ENCODE measurements around the gene TRIM49D2. TPM values are rescaled to one million over a fixed set of nuclear protein-coding genes. Genes with fewer than 3 reads are reported as not detected.
"Not testable (repeated sequence)": the region's sequence is repeated elsewhere in the genome, so short reads cannot be mapped to it uniquely, and the experiment has no call there.

The TRIM49D2 gene
- not detected in 2 replicates for total RNA-seq
- polyA plus RNA-seq (2012): not detected

GRCh38 chr11:89923764-89924163 lies at the start of gene TRIM49D2:
TSS of gene TRIM49D2 (plus strand) at chr11:89924064. CDS start at chr11:89926762, 2,698 bp downstream.
- not testable (repeated sequence) for DNase-seq (ENCODE audit: low read depth)

- DNase-seq (ENCODE audit: low read depth): not testable (repeated sequence)
Observed at GRCh38 chr11:89877511-89877910, 46.4 kb upstream of the TRIM49D2 start.

GRCh38 chr11:89893245-89893644 lies 30.6 kb upstream of the TRIM49D2 start:
- not testable (repeated sequence) for DNase-seq (ENCODE audit: low read depth)

DNA sequence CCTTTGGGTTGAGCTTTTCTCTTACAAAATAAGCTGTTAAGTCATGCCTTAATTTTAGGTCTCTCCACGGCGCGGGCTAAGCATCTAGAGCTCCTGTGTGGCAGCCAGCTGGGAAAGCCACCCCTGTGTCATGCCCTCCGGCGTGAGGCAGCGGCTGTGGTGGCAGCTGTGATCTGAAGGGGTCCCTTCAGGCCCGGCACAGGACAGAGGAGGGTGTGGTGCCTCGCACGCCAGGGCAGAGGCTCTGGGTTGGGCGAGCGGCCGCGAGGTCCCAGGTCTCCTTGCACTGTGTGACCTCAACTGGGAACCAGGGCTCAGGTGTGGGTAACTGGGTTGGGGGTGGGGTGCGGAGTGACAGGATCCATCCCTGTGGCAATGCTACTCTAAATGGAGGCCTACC lies 23.1 kb upstream of the TRIM49D2 start:
- not testable (repeated sequence) for DNase-seq (ENCODE audit: low read depth)

GRCh38 chr11:89922195-89922660 lies 1.6 kb upstream of the TRIM49D2 start, which contains the start of gene TRIM49D1:
TSS of gene TRIM49D1 (minus strand) at chr11:89922245. CDS start at chr11:89917710, 4,535 bp downstream.
- DNase-seq (ENCODE audit: low read depth): no peak

- not testable (repeated sequence) for DNase-seq (ENCODE audit: low read depth)
Observed at GRCh38 chr11:89960833-89961232, 37.0 kb downstream of the TRIM49D2 start.

DNA sequence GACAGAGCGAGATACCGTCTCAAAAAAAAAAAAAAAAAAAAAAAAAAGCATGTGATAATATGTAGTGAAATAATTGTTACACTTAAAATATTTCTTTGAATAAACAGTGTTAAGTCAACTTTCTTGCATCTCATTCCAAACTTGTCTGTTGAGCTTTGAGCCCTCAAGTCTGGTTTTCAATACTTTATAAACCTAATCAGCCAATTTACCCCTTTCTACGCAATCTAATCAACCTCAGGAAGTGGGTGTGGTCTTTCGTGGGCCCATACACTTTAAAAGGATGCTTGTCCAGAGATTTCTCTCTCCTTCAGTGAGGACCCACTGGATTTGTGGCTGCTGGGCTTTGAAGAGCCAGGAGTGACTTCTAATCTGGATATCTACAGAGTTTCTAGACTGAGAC lies 41.9 kb downstream of the TRIM49D2 start, which contains the start of gene TRIM64:
TSS of gene TRIM64 (plus strand) at position 301 of the 400 bp plus-strand sequence. CDS start 2,467 bp downstream, outside the sequence.
- not testable (repeated sequence) for DNase-seq (ENCODE audit: low read depth)

Other genes with a start within 250 kb of the TRIM49D2 start
- not detected in 2 replicates for gene TRIM77, start 213.8 kb upstream of the TRIM49D2 start, total RNA-seq
- gene TRIM49, start 115.5 kb upstream of the TRIM49D2 start, total RNA-seq: not detected in 2 replicates
- not detected in 2 replicates for gene TRIM64B, start 45.6 kb upstream of the TRIM49D2 start, total RNA-seq
- gene TRIM49D1, start 1.8 kb upstream of the TRIM49D2 start, total RNA-seq: not detected in 2 replicates
- not detected in 2 replicates for gene TRIM64, start 42.0 kb downstream of the TRIM49D2 start, total RNA-seq
- gene TRIM49C, start 107.0 kb downstream of the TRIM49D2 start, total RNA-seq: not detected in 2 replicates
- gene UBTFL1, start 161.9 kb downstream of the TRIM49D2 start, total RNA-seq: 0.11 TPM in 1 of 2 replicates, not detected in the other
- gene NAALAD2, start 210.6 kb downstream of the TRIM49D2 start, total RNA-seq: 0.16 TPM in 1 of 2 replicates, not detected in the other